ENCODE data around the gene PDGFB.

The PDGFB gene

DNA sequence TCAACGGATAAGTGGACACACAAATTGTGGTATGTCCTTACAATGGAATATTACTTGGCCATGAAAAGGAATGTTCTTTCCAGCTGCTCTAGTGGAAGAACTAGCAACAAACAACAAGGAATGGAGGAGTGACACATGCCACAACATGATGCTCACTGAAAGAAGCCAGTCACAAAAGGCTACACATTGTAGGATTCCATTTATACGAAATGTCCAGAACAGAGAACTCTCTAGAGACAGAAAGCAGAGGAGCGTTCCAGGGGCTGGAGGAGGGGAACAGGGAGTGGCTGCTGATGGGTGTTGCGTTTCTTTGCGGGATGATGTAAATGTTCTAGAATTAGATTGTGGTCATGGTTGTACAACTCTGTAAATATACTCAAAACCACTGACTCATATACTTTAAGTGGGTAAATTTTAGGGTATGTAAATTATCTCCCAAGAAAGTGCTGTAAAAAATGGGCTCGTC lies 32.4 kb upstream of the PDGFB start:
- DNase-seq (ENCODE audit: low read depth in 2 of 2) = no peak

DNA sequence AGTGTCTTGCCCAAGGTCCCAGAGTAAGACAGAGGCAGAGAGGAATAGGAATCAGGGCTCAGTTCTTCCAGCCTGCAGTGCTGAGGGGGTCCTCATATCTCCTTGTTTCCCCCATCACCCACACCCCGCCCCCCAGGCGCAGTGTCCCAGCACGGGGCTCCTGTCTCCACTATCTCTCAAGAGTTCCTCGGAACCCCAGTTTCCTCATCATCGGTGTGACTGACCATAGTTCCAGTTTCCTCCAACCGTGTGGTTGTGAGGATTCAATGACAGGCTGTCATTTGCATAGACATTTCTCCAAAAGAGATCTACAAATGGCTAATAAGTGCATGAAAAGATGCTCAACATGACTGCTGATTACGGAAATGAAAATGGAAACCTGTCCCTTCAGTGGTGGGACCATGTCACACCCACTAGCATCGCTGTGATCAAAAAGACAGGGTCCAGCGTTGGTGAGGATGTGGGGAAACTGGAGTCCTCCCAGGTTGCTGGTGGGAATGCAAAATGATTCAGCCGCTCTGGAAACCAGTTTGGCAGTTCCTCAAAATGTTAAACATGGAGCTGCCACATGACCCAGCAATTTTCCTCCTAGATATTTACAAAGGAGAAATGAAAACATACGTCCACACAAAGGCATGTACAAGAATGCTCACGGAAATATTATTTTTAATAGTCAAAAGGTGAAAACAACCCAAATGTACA lies 31.8 kb upstream of the PDGFB start:
- DNase-seq (ENCODE audit: low read depth in 2 of 2) = no peak

GRCh38 chr22:39275814-39276439 lies 31.1 kb upstream of the PDGFB start:
- DNase-seq (ENCODE audit: low read depth in 2 of 2) = no peak

DNA sequence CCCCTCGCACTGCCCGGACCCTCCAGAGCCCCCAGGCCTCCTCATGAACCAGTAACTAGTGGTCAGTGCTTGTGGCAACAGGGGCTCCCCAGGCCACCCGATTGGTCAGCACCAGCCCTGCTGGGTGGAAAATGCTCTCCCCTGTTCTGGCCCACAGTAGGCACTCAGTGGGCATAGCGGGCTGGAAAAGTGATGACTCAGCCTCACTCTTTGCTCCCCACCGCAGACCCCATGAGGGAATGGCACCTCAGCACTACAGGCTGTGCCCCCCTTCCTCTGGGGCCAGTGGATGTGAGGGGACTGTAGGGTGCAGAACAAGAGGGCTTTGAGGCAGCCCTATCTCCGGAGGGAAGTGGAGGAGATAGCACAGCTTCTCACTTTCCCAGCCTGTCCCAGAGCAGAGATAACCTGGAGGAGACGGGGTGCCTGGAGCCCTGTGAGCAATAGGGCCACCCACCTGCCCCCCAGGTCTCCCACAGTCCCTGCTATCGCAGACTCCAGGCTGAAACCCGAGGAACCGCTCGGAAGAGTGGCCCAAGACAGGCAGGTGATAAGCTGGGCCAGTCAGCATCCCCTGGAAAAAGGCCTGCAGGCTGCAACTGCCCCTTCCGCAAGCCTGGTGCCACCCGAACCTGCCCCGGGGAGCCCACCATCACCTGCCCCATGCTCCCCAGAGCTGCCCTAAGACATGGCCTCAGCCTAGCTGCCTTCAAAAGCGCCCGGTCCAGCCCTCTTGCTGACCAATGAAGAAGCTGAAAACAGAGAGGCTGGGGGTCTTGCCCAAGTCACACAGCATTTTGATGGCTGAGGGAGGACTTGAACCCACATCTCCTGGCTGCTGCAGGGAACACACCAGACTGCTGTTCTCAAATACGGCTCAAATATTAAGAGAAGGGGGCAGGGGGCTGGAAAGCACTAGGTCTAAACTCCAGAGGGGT lies 29.4 kb upstream of the PDGFB start:
- no peak for DNase-seq (ENCODE audit: low read depth in 2 of 2)

DNA sequence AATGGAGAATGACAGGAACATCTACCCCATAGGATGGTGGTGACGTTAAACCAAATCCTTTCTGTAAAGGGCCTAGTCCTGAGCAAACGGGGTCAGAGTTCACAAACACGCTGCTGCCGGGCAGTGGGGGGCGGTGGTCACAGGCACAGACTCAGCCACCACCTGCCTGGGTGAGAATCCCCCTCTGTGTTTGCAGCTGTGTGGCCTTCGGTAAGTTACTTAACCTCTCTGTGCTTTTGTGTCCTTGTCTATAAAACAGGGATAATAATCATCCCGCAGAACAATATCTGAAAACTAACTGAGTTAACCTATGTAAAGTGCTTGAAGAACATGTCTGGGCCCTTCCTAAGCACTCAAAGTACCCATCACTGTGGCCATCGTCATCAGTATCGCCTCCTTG lies 26.0 kb upstream of the PDGFB start:
- no peak for DNase-seq (ENCODE audit: low read depth in 2 of 2)

- no peak for DNase-seq (ENCODE audit: low read depth in 2 of 2)
Observed at GRCh38 chr22:39270280-39270679, 25.5 kb upstream of the PDGFB start.

DNA sequence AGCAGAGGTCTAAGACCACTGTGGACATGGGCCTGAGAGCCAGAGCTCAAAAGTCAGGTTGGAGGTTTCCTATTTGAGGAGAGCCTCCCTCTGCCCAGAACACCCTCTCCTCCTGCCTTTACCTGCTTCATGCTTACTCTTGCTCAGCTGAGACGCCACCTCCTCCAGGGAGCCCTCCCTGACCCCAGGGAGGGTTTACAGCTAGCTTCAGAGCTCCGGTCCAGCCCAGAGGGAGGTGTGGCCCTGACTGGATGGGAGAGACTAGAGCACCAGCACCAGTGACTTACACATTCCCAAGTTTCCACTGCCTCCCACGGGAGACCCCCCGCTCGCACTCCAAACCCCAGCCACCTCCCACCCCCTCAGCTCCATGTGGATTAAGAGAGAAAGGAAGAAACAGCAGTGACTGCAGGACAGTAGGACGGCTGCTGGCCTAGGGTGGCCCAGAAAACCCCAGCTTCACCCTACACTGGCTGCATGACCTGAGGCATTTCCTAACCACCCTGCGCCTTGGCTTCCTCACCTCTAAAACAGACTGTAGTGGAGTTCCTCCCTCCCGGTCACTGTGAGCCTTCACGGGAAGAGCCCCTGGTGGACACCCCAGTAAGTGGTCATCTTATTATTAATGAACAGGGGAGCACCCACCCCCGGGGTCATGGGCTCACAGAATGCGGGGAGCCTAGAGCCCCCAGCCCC lies 24.5 kb upstream of the PDGFB start:
- no peak for DNase-seq (ENCODE audit: low read depth in 2 of 2)

GRCh38 chr22:39268645-39269044 lies 23.9 kb upstream of the PDGFB start:
- no peak for DNase-seq (ENCODE audit: low read depth in 2 of 2)

- no peak for DNase-seq (ENCODE audit: low read depth in 2 of 2)
Observed at GRCh38 chr22:39267974-39268373, 23.2 kb upstream of the PDGFB start.

DNA sequence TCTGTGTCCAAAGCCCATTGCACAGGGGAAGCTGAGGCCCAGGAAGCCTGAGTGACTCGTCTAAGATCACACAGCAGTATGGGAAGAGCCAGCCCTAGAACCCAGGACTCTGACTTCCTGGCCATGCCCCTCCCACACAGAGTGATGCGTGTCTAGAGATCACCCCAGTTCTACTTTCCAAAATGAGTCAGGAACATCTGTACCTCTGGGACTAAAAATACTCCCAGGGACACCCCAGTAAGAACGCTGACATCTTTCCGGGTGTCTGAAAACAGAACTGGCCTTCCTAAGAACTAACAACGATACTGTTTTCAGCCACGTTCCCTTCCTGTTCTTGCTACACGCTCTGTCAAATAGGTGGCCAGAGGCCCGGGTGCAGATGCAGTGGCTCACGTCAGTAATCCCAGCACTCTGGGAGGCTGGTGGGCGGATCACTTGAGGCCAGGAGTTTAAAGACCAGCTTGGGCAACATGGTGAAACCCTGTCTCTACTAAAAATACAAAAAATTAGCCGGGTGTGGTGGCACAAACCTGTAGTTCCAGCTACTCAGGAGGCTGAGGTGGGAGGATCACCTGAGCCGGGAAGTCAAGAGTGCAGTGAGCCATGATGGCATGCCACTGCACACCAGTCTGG lies 21.7 kb upstream of the PDGFB start:
- no peak for DNase-seq (ENCODE audit: low read depth in 2 of 2)

- DNase-seq (ENCODE audit: low read depth in 2 of 2) = no peak
Observed at GRCh38 chr22:39265143-39265886, 20.5 kb upstream of the PDGFB start.

DNA sequence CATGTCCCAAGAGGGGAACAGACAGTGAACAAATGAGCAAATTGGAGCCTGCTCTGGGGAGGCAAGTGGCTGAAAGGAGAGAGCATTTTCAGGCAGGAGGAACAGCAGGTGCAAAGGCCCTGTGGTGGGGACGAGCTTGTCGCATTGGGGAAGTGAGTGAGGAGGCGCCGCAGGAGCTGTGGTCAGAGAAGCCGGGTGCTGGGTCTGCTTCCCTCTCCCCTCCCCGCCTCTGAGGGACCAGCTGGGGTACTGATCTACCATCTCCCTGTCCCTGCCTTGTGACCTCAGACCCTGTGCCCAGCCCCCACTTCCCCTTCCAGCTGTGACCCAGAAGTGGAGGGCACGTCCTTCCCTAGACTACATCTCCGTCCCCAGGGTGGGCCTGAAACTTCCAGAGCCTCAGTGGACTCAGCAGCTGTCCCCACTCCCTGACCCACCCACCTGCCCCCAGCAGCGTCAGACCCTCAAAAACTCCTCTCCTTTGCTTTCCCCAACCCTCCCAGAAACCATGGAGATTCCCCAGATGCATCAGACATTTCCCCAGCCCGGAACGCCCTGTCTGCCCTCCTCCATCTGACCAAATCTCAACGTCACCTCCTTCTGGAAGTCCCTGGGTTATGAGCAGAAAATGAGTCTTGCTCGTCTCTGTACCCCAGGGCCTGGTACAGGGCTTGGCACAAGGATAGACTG lies 19.7 kb upstream of the PDGFB start:
- DNase-seq (ENCODE audit: low read depth in 2 of 2) = no peak

- DNase-seq (ENCODE audit: low read depth in 2 of 2) = no peak
Observed at GRCh38 chr22:39263626-39264348, 19.0 kb upstream of the PDGFB start.

DNA sequence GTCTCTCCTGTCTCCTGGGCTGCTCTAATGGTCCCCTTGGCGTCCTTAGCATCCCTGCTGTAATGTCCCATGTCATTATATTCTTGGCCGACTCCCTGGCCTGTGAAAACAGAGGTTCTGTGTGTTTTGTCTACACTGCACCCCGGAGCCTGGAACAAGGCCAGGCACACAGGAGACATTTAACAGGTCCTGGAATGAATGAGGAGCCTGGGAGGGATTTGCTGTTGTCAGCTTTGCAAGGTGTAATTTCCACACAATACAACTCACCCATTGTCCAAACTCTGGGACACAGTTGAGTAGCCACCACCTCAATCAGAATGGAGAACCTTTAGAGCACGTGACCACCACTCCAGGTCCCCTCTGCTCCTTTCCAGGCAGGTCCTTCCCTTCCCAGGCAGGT lies 14.9 kb upstream of the PDGFB start:
- DNase-seq (ENCODE audit: low read depth in 2 of 2) = no peak

DNA sequence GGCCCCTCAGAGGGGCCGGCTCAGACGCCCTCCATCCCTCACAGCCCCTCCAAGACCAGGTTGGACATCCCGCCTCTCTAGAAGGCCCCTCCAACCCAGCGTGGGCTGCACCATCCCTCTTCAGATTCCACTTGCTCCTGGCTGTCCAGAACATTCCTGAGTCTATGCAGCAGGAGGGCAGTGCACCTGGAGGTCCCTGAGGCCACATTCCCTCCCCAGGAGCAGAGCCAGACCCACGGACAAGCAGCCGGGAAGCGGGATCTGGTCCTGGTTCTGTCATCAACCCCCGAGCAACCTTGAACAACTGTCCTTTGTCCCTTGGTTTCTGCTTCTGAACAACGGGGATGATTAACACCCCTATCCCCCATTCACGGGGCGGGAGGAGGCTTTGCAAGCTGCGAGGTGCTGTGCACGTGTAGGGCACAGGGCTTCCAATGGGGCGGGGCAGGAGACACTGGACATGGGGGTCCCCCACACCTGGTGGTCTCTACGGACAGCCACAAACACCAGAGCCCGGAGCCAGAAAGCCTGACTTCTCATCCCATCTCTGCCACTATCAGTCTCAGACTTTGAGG lies 13.2 kb upstream of the PDGFB start:
- no peak for DNase-seq (ENCODE audit: low read depth in 2 of 2)

GRCh38 chr22:39256979-39257378 lies 12.2 kb upstream of the PDGFB start:
- DNase-seq (ENCODE audit: low read depth in 2 of 2) = no peak

- no peak for DNase-seq (ENCODE audit: low read depth in 2 of 2)
Observed at GRCh38 chr22:39256186-39256552, 11.4 kb upstream of the PDGFB start.

GRCh38 chr22:39255449-39256185 lies 10.8 kb upstream of the PDGFB start:
- DNase-seq (ENCODE audit: low read depth in 2 of 2) = no peak
